Ishikawa (cell line): ENCODE results near the gene PPP1R37.

ENCODE experiments used
- CEBPB ChIP-seq: IDR thresholded peaks from 2 replicates; pipeline ENCODE4 v1.6.1; 2012
- CREB1 ChIP-seq: IDR thresholded peaks from 2 replicates; pipeline ENCODE4 v1.6.1; 2012; ENCODE audit warnings: low read depth
- EGR1 ChIP-seq: IDR thresholded peaks from 2 replicates; pipeline ENCODE4 v1.6.1; 2012
- EP300 ChIP-seq: IDR thresholded peaks from 2 replicates; pipeline ENCODE4 v1.6.1; 2012; ENCODE audit warnings: borderline replicate concordance
- FOXM1 ChIP-seq: IDR thresholded peaks from 2 replicates; pipeline ENCODE4 v1.6.1; 2012; ENCODE audit warnings: low read depth, borderline replicate concordance
- MAX ChIP-seq: IDR thresholded peaks from 2 replicates; pipeline ENCODE4 v1.6.1; 2012
- NFIC ChIP-seq: IDR thresholded peaks from 2 replicates; pipeline ENCODE4 v1.6.1; 2012
- RAD21 ChIP-seq: IDR thresholded peaks from 2 replicates; pipeline ENCODE4 v1.6.1; 2012; ENCODE audit warnings: low read depth
- REST ChIP-seq: IDR thresholded peaks from 2 replicates; pipeline ENCODE4 v1.6.1; 2012; ENCODE audit warnings: low read depth, mild to moderate bottlenecking
- TAF1 ChIP-seq: IDR thresholded peaks from 2 replicates; pipeline ENCODE4 v1.6.1; 2012; ENCODE audit warnings: low read depth, mild to moderate bottlenecking
- TCF12 ChIP-seq: IDR thresholded peaks from 2 replicates; pipeline ENCODE4 v1.6.1; 2012; ENCODE audit warnings: low read depth
- TEAD4 ChIP-seq: IDR thresholded peaks from 2 replicates; pipeline ENCODE4 v1.6.1; 2012
- USF1 ChIP-seq: IDR thresholded peaks from 2 replicates; pipeline ENCODE4 v1.6.1; 2012
- YY1 ChIP-seq: IDR thresholded peaks from 2 replicates; pipeline ENCODE4 v1.6.1; 2012; ENCODE audit warnings: low read depth
- ZBTB7A ChIP-seq: IDR thresholded peaks from 2 replicates; pipeline ENCODE4 v1.6.1; 2012; ENCODE audit warnings: low read depth

The PPP1R37 gene

DNA sequence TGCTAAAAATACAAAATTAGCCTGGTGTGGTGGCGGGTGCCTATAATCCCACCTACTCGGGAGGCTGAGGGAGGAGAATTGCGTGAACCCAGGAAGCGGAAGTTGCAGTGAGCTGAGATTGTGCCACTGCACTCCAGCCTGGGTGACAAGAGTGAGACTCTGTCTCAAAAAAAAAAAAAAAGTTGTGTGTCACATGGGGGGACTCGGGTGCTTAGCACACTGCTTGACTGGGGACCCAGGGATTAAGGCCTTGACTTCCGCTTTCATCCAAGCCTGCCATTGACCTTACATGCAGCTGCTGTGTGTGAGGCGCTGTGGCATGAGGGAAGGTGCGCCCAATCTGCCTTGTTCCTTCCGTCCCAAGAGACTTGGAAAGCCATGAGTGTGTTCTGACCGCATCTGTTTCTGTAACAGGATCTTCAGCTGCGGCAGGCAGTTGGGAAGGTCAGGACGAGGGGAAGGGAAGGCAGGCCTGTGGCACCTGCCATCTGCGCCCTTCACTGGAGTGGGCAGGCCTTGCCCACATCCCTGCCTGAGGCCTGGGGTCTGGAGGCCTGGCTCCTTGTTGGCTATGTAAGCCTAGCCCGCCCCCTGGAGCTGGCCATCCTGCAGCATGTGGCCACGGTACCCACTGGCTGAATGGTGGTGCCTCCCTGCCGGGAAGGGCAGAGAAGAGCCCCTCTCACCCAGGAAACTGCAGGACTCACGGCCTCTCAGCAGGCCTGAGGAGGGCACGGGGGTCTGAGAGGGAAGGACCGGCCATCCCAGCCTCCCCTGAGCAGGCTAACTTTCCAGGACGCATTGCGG lies 23.0 kb downstream of the PPP1R37 start:
- TF ChIP-seq MAX (no peak), USF1 (no peak), CREB1 (no peak), TCF12 (no peak)

DNA sequence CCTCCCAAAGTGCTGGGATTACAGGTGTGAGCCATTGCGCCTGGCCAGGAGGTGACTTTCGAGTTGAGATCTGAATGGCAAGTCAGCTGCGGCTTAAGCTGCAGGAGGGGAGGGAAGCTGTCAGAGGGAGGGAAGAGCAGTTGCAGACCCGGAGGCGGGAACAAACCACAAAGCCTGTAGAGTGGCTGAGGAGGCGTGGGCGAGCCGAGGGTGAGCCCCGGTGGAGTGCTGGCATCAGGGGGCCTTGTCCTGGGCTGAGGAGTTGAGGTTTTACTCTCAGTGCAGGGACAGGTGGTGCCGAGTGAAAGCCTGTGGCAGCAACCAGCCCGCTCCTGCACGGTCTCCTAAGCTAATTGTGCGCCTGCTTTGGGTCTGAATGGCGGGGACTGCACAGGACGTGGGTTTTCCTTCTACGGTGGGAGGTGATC lies 24.2 kb downstream of the PPP1R37 start:
- TF ChIP-seq FOXM1, result no peak
- no peak for TF ChIP-seq TAF1
- no peak for TF ChIP-seq EP300
- TF ChIP-seq TEAD4, result no peak
- TF ChIP-seq CEBPB, result no peak
- TF ChIP-seq TCF12, result no peak
- no peak for TF ChIP-seq USF1
- no peak for TF ChIP-seq MAX
- no peak for TF ChIP-seq REST

DNA sequence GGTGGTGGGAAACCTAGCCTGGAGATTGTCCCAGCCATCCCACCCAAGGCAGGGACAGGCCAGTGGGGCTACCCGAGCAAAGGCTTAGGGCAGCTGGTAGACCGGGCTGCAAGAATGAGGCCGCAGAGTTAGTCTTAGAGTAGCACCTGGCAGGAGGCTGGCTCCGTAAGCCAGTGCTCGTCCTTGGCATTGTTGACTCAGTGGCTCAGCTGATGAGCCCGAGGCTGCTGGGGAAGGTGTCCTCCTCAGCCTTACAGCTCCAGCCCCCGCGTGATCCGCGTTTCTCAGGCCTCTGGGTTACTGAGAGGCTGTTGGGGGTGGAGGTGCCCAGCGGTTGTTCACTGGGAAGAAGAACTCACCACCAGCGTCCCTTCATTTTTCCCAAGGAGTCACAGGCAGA lies 24.7 kb downstream of the PPP1R37 start:
- TF ChIP-seq REST (no peak), FOXM1 (no peak), NFIC (no peak), ZBTB7A (no peak), CEBPB (no peak), RAD21 (no peak), EGR1 (no peak), CREB1 (no peak), TCF12 (no peak), USF1 (no peak), TEAD4 (no peak), EP300 (no peak), MAX (no peak), YY1 (no peak), TAF1 (no peak)

DNA sequence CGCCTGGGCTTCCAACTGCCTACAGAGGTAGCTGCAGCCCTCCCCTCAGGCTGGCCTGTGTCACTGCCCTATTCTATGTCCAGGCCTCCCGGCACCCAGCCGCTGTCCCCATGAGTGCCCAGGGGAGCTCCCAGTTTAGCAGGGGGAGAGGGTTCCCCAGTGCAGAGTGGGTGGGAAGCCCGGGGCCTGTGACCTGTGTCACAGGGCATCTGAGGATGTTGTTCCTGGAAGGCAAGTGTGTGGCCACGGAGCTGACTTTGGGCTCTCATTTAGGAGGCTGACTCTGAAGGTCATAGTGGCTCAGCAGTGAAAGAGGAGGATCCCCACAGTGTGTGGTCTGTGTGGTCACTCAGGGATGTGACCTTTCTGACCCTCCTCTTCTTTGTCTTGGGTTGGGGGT lies 25.1 kb downstream of the PPP1R37 start:
- TF ChIP-seq NFIC (no peak), TEAD4 (no peak), RAD21 (no peak), CEBPB (no peak), REST (no peak), FOXM1 (no peak), USF1 (no peak), ZBTB7A (no peak)
